NCI-H2227 (cell line): ENCODE measurements around the gene MEX3D.
A peak's percentile ranks its signal among the peaks of the same experiment; 100 is the strongest.
"Not testable (repeated sequence)": the region's sequence is repeated elsewhere in the genome, so short reads cannot be mapped to it uniquely, and the experiment has no call there.

Source experiments
- DNase-seq: peaks from one replicate; lab custom pipeline; 2025; ENCODE audit not compliant: unreplicated experiment; lab: John Stamatoyannopoulos, UW

MEX3D gene

GRCh38 chr19:1540365-1540925 is 27.7 kb downstream of the MEX3D start:
- no peak for DNase-seq

GRCh38 chr19:1539749-1540148 is 28.4 kb downstream of the MEX3D start:
- DNase-seq, result not testable (repeated sequence)

- DNase-seq, result no peak
These were observed 29.1 kb downstream of the MEX3D start for GRCh38 chr19:1538978-1539377.

DNA sequence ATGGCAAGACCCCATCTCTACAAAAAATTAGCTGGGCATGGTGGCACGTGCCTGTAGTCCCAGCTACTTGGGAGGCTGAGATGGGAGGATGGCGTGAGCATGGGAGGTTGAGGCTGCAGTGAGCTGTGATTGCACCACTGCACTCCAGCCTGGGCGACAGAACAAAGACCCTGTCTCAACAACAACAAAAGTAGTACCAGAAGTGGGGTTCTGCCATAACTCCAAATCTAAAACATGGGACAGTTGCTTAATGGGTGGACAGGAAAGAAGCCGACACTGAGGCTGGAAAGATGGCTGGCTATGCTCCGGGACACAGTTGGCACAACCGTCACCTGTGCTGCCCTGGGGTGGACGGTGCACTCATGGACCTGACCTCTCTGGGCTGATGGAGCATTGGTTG is 32.4 kb downstream of the MEX3D start:
- not testable (repeated sequence) for DNase-seq

DNA sequence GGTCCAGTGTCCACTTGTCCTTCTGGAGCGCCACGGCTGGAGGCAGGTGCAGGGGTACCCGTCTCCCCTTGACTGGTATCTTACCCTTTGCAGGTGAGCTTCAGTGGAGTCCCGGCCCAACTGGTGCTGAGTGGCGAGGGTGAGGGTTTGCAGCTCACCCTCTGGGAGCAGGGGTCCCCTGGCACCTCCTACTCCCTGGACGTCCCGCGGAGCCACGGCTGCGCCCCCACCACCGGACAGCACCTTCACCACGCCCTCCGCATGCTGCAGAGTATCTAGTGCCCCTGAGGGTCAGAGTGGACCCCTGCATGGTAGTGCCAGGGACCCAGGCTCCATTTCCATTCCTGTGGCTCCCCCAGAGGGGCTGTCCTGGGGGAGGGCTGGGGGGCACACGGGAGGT is 33.2 kb downstream of the MEX3D start:
- DNase-seq, result no peak

- DNase-seq, result no peak
These were observed 34.5 kb downstream of the MEX3D start for GRCh38 chr19:1533510-1534150.

GRCh38 chr19:1532003-1532402 is 36.1 kb downstream of the MEX3D start:
- no peak for DNase-seq

DNA sequence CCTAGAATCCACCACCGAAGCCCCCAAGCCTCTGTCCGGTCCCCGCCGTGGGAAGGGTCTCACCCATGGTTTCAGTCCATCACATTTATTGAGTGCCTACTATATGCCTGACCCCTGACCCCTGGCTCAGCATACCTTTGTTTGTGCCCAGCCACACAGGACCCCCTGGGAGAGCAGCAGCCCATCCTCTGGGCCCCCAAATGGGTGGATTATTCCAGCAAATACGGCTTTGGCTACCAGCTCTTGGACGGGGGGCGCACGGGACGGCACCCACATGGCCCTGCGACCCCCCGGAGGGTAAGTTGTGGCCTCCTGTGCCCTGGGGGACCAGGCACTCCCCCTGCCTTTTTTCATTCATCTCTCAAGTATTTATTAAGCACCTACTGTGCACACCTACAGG is 36.5 kb downstream of the MEX3D start:
- DNase-seq, result no peak

GRCh38 chr19:1530856-1531255 is 37.3 kb downstream of the MEX3D start:
- DNase-seq, result not testable (repeated sequence)

DNA sequence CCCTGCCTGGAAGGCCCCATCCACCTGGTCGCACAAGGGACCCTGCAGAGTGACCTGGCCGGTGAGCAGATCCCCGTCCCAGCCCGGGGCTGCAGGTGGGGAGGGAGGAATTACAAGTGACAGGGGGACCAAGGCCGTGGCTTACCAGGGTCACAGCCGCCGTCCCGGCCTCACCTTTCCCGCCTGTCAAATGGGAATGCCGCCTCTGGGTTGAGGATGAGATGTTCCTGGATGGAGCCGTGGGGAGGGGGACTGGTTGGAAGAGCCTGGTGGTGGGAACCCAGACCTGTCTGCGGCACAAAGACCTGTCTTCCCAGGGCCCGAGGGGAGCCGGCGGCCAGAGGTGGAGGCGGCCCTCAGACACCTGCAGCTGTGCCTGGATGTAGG is 38.7 kb downstream of the MEX3D start:
- no peak for DNase-seq

DNA sequence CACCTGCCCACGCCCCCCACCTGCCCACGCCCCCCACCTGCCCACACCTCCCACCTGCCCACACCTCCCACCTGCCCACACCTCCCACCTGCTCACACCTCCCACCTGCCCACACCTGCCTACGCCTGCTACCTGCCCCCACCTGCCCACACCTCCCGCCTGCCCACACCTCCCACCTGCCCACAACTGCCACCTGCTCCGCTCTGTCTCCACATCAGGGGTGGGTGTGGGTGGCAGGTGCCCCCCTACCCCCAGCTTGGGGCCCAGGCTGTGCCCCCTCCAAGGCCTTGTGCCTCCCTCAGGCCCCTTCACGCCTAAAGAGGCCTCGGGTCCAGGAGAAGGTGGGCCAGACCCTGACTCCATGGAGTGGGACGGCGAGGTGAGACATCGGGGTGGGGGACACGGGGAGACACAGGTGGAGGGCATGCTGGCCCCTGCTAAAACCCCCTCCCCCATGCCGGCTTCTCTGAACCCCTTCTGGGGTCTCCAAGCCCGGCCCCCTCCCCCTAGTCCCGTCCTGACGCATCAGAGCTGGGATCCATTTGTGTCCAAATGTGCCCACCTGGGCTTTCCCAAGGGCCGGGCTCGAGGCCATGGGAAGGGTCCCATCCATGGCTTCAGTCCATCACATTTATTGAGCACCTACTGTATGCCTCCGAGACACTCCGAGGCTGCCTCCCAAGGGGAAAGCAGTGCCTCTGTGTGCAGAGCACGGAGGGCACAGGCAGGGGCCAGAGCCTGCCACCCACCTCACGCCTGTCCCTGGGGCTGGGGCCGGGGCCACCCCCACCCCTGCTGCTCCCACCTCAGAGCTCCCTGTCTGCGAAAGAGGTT is 39.3 kb downstream of the MEX3D start:
- no peak for DNase-seq

- DNase-seq, result no peak
These were observed 40.3 kb downstream of the MEX3D start for GRCh38 chr19:1527650-1528309.

DNA sequence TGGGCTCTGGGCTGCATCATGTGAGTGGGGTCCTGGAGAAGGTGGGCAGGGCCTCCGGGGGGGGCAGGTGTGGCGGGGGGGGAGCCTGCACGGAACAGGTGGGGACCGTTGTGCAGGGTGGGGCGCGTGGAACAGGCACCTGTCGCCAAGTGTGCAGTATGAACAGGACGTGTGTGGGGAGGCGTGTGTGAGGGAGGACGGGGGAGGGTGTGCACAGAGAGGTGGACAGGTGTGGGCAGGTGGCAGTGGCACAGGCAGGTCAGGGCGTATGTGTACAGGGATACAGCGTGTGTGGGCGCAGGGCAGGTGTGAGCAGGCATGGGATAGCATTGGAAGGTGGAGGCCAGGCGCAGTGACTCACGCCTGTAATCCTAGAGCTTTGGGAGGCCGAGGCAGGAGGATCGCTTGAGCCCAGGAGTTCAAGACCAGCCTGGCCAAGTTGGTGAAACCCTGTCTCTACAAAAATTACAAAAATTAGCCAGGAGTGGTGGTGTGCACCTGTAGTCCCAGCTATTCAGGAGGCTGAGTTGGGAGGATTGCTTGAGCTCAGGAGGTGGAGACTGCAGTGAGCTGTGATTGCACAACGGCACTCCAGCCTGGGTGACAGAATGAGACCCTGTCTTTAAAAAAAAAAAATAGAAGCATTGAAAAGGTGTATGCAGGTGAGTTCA is 41.0 kb downstream of the MEX3D start:
- no peak for DNase-seq

DNA sequence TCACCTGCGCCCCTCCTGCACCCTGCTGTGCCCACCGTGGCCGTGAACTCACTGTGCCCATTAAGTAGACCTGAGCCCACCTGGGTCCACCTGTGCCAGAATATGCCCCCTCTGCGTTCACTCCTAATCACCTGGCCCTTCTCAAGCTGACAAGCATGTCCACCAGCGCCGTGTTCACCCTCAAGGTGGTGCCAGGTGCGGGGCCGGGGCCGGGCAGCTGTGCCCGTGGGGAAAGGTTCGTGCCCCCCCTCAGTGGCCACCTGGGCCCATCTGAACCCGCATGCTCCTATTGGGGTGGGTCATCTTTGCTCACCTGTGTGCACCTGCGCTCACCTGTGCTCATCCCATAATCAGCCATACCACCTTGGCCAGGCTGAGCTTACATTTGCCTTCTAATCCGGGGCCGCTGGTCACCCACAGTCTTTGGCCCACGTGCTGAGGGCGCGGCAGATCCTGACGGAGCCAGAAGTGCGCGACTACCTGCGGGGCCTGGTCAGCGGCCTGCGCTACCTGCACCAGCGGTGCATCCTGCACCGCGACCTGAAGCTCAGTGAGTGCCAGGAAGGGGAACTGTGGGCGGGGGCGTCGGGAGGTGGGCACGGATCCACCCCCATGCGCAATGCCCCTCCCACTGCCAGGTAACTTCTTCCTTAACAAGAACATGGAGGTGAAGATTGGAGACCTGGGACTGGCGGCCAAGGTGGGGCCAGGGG is 41.9 kb downstream of the MEX3D start:
- no peak for DNase-seq

- DNase-seq, result no peak
These were observed 42.8 kb downstream of the MEX3D start for GRCh38 chr19:1525343-1525742.

GRCh38 chr19:1524972-1525325 is 43.2 kb downstream of the MEX3D start:
- no peak for DNase-seq

DNA sequence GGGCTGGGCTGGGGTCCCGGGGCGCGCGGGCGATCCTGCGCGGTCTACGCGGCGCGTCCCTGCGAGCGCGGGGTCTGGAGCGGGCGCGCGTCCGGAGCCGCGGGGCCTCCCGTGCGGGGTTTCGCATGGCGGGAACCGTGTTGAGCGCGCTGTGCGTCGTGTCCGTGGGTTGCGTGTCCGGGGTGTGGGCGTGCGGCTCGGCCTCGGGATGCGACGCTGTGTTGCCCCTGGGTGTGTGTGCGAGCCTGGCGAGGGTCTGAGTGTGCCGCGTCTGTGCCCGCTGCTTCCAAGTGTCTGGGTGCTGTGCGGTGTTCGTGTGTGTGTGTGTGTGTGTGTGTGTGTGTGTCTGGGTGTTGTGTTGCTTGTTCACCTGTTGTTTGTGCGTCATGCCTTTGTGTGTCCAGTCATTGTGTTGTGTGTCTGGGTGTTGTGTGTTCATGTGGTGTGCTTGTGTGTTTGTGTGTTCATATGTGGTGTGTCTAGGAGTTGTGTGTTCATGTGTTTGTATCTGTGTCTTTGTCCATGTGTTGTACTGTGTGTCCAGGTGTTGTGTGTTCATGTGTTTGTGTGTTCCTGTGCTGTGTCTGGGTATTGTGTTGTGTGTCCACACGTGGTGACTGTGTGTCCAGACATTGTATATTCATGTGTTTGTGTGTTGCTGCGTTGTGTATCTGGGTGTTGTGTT is 43.7 kb downstream of the MEX3D start:
- no peak for DNase-seq

- DNase-seq, result peak; percentile 25
These were observed 44.5 kb downstream of the MEX3D start, which contains the start of gene PLK5 for GRCh38 chr19:1523412-1524286. Gene PLK5 (plus strand): TSS chr19:1524077. CDS start chr19:1526997, 2,920 bp downstream.

GRCh38 chr19:1522838-1523237 is 45.3 kb downstream of the MEX3D start:
- no peak for DNase-seq
